CD4-positive, CD25-positive, alpha-beta regulatory T cell (primary cell): ENCODE measurements around the gene PTPRN2. TPM values are rescaled to one million over a fixed set of nuclear protein-coding genes. Genes with fewer than 3 reads are reported as not detected.
"Not testable (repeated sequence)": the region's sequence is repeated elsewhere in the genome, so short reads cannot be mapped to it uniquely, and the experiment has no call there.

Experiments used
- ATAC-seq, 2 donors: fragments of 150-1000 bp; cut with Tn5 transposase; one replicate each; pipeline ENCODE4 v1.10.0; 2021; ENCODE audit warnings: low read depth in 2 of 2, moderate number of reproducible peaks in 2 of 2, moderate library complexity in 1 of 2
- DNase-seq, 3 donors: peaks; one replicate each; pipeline versions ENCODE4 v3.0.0 to v3.0.0-alpha.2; 2012 to 2022; ENCODE audit warnings: mixed read lengths in 1 of 3
- H3K27ac ChIP-seq: one replicate; pipeline ENCODE4 v1.7.0; 2013; ENCODE audit warnings: mild to moderate bottlenecking, low read length; ENCODE audit not compliant: insufficient read depth, poor library complexity, severe bottlenecking
- H3K27me3 ChIP-seq: one replicate; pipeline ENCODE4 v1.7.0; 2013; ENCODE audit warnings: low read length; ENCODE audit not compliant: control insufficient read depth, insufficient read depth
- H3K36me3 ChIP-seq: one replicate; pipeline ENCODE4 v1.7.0; 2013; ENCODE audit warnings: mild to moderate bottlenecking, low read length, moderate library complexity; ENCODE audit not compliant: control insufficient read depth, insufficient read depth
- H3K4me1 ChIP-seq: 2 replicates; pipeline ENCODE4 v1.7.0; 2013; ENCODE audit warnings: mild to moderate bottlenecking, low read length; ENCODE audit not compliant: insufficient read depth, control insufficient read depth, poor library complexity, severe bottlenecking
- H3K4me3 ChIP-seq: one replicate; pipeline ENCODE4 v1.7.0; 2013; ENCODE audit warnings: low read depth, mild to moderate bottlenecking, low read length, moderate library complexity
- H3K9me3 ChIP-seq, 2 experiments: 1 replicate in 1 of 2; 2 replicates in 1 of 2; pipeline ENCODE4 v1.7.0; 2013; ENCODE audit warnings: low read length in 2 of 2, mild to moderate bottlenecking in 1 of 2, moderate library complexity in 1 of 2; ENCODE audit not compliant: control insufficient read depth in 2 of 2
- H3K27ac Mint-ChIP-seq, 3 donors: one replicate each; pipeline ENCODE4 v1.8.0; 2020 to 2022; ENCODE audit warnings: mild to moderate bottlenecking in 3 of 3, mixed read lengths in 3 of 3, moderate library complexity in 2 of 3
- H3K27me3 Mint-ChIP-seq: one replicate; pipeline ENCODE4 v1.8.0; 2022; ENCODE audit warnings: mild to moderate bottlenecking, mixed read lengths
- H3K36me3 Mint-ChIP-seq: one replicate; pipeline ENCODE4 v1.8.0; 2020; ENCODE audit warnings: mixed read lengths
- H3K4me1 Mint-ChIP-seq, 4 donors: one replicate each; pipeline ENCODE4 v1.8.0; 2020 to 2022; ENCODE audit warnings: mixed read lengths in 4 of 4, mild to moderate bottlenecking in 1 of 4
- H3K4me3 Mint-ChIP-seq, 4 donors: one replicate each; pipeline ENCODE4 v1.8.0; 2020 to 2022; ENCODE audit warnings: mild to moderate bottlenecking in 4 of 4, mixed read lengths in 4 of 4, moderate library complexity in 3 of 4
- H3K9me3 Mint-ChIP-seq, 7 donors: one replicate each; pipeline ENCODE4 v1.8.0; 2020 to 2022; ENCODE audit warnings: mixed read lengths in 7 of 7, mild to moderate bottlenecking in 3 of 7, moderate library complexity in 2 of 7
- polyA plus RNA-seq, 4 donors: library from polyadenylated mRNA; unstranded; fragments of 300-500 nt; fragmentation: Illumina TruSeq; gene quantifications; one replicate each; pipeline ENCODE4 v1.2.3, GENCODE V29; 2021
- total RNA-seq: library from RNA; stranded (reverse); gene quantifications from one replicate; pipeline ENCODE4 v1.2.3, GENCODE V29; 2022

PTPRN2 gene
- total and polyA plus RNA-seq, 5 donors from 2014 or later: 1.6 to 4.7 (median 2.7) TPM

- not testable (repeated sequence) for DNase-seq, H3K4me1 ChIP-seq, H3K4me1 Mint-ChIP-seq, H3K27me3 ChIP-seq, H3K4me3 ChIP-seq, ATAC-seq, H3K9me3 ChIP-seq, H3K27ac ChIP-seq, H3K36me3 ChIP-seq, H3K27me3 Mint-ChIP-seq, H3K36me3 Mint-ChIP-seq
- Mint-ChIP-seq H3K27ac (peak overlapping the region in 1 of 3 donors; percentile 8), H3K4me3 (peak overlapping the region in 1 of 4 donors; percentile 23), H3K9me3 (peaks cover 0 to 34% (median 7%) of the 10 kb centered on the region in 7 donors)
These were observed 250.7 kb downstream of the PTPRN2 start for GRCh38 chr7:158336952-158337351.

GRCh38 chr7:158332516-158332915, 255.1 kb downstream of the PTPRN2 start:
- not testable (repeated sequence) for H3K27me3 ChIP-seq, H3K27ac ChIP-seq, H3K4me1 Mint-ChIP-seq, H3K4me3 ChIP-seq, H3K27me3 Mint-ChIP-seq, H3K9me3 ChIP-seq, H3K36me3 Mint-ChIP-seq, ATAC-seq, H3K27ac Mint-ChIP-seq, H3K4me3 Mint-ChIP-seq, H3K36me3 ChIP-seq, H3K4me1 ChIP-seq, DNase-seq
- peaks cover 0 to 28% (median 8%) of the 10 kb centered on the region in 7 donors for H3K9me3 Mint-ChIP-seq

- H3K4me1 ChIP-seq, DNase-seq, H3K27me3 Mint-ChIP-seq, H3K36me3 Mint-ChIP-seq, H3K4me3 ChIP-seq, ATAC-seq, H3K27me3 ChIP-seq, H3K4me1 Mint-ChIP-seq, H3K4me3 Mint-ChIP-seq, H3K36me3 ChIP-seq, H3K27ac ChIP-seq: not testable (repeated sequence)
- peaks cover 1 to 10% of the 10 kb centered on the region in 2 experiments for H3K9me3 ChIP-seq
- Mint-ChIP-seq H3K27ac (peak overlapping the region in 1 of 3 donors; percentile 12), H3K9me3 (peaks cover 4 to 27% (median 10%) of the 10 kb centered on the region in 7 donors)
These were observed 255.7 kb downstream of the PTPRN2 start for GRCh38 chr7:158331826-158332450.

GRCh38 chr7:158329686-158330085, 257.9 kb downstream of the PTPRN2 start:
- Mint-ChIP-seq H3K36me3 (no peaks in the 10 kb centered on the region), H3K9me3 (peaks cover 5 to 25% (median 11%) of the 10 kb centered on the region in 7 donors)
- H3K27me3 ChIP-seq: no peaks in the 10 kb centered on the region

GRCh38 chr7:158329014-158329610, 258.5 kb downstream of the PTPRN2 start:
- no peaks in the 10 kb centered on the region for H3K4me1 ChIP-seq
- no peaks in the 10 kb centered on the region for H3K27me3 ChIP-seq
- Mint-ChIP-seq H3K27me3 (no peaks in the 10 kb centered on the region), H3K27ac (no peak overlapping the region), H3K36me3 (no peaks in the 10 kb centered on the region), H3K4me3 (no peak overlapping the region), H3K4me1 (no peaks in the 10 kb centered on the region), H3K9me3 (peaks cover 5 to 23% (median 11%) of the 10 kb centered on the region in 7 donors)
- H3K27ac ChIP-seq: no peak overlapping the region
- H3K4me3 ChIP-seq: no peak overlapping the region
- no peaks in the 10 kb centered on the region for H3K36me3 ChIP-seq
- H3K9me3 ChIP-seq: peaks cover 2 to 10% of the 10 kb centered on the region in 2 experiments
- no peak for DNase-seq
- no peak for ATAC-seq

More at GRCh38 chr7:158329686-158330085, 257.9 kb downstream of the PTPRN2 start:
- no peaks in the 10 kb centered on the region for H3K27me3 Mint-ChIP-seq
- H3K27ac ChIP-seq: no peak overlapping the region
- no peak overlapping the region for H3K4me3 Mint-ChIP-seq
- H3K4me1 Mint-ChIP-seq: no peaks in the 10 kb centered on the region
- DNase-seq (no peak), ATAC-seq (no peak)
- no peak overlapping the region for H3K27ac Mint-ChIP-seq
- no peaks in the 10 kb centered on the region for H3K4me1 ChIP-seq
- no peaks in the 10 kb centered on the region for H3K36me3 ChIP-seq
- no peak overlapping the region for H3K4me3 ChIP-seq
- peaks cover 2 to 10% of the 10 kb centered on the region in 2 experiments for H3K9me3 ChIP-seq

- H3K4me1 Mint-ChIP-seq: no peaks in the 10 kb centered on the region
- H3K4me3 Mint-ChIP-seq: no peak overlapping the region
- no peaks in the 10 kb centered on the region for H3K27me3 Mint-ChIP-seq
- no peak for DNase-seq
- H3K36me3 ChIP-seq: no peaks in the 10 kb centered on the region
- no peaks in the 10 kb centered on the region for H3K27me3 ChIP-seq
- H3K9me3 ChIP-seq: peaks cover 2 to 10% of the 10 kb centered on the region in 2 experiments
- no peak overlapping the region for H3K27ac ChIP-seq
- no peaks in the 10 kb centered on the region for H3K4me1 ChIP-seq
- H3K9me3 Mint-ChIP-seq: peaks cover 5 to 24% (median 15%) of the 10 kb centered on the region in 7 donors
- no peak for ATAC-seq
- H3K4me3 ChIP-seq: no peak overlapping the region
- no peak overlapping the region for H3K27ac Mint-ChIP-seq
- H3K36me3 Mint-ChIP-seq: no peaks in the 10 kb centered on the region
These were observed 259.1 kb downstream of the PTPRN2 start for GRCh38 chr7:158328376-158329013.

- H3K4me3 Mint-ChIP-seq: no peak overlapping the region
- Histone ChIP-seq H3K27me3 (no peaks in the 10 kb centered on the region), H3K36me3 (no peaks in the 10 kb centered on the region), H3K27ac (no peak overlapping the region), H3K9me3 (peaks cover 2 to 10% of the 10 kb centered on the region in 2 experiments), H3K4me1 (no peaks in the 10 kb centered on the region), H3K4me3 (no peak overlapping the region)
- no peak overlapping the region for H3K27ac Mint-ChIP-seq
- peaks cover 5 to 23% (median 15%) of the 10 kb centered on the region in 7 donors for H3K9me3 Mint-ChIP-seq
- no peaks in the 10 kb centered on the region for H3K27me3 Mint-ChIP-seq
- H3K36me3 Mint-ChIP-seq: no peaks in the 10 kb centered on the region
- DNase-seq: no peak
- H3K4me1 Mint-ChIP-seq: no peaks in the 10 kb centered on the region
- ATAC-seq: no peak
These were observed 259.9 kb downstream of the PTPRN2 start for GRCh38 chr7:158327571-158328180.
